Mesenchymal stem cell (in vitro differentiated cells and primary cell): ENCODE measurements around the gene FEZ2.
A peak's percentile ranks its signal among the peaks of the same experiment; 100 is the strongest.

Experiments
- DNase-seq: peaks from one replicate; pipeline ENCODE4 v3.0.0-alpha.2; 2013
- H2AFZ ChIP-seq: one replicate; pipeline ENCODE4 v1.6.1; 2013; ENCODE audit warnings: low read depth, mild to moderate bottlenecking, control low read depth, inconsistent platforms, low read length, moderate library complexity
- H2AK5ac ChIP-seq: 2 replicates; pipeline ENCODE4 v1.6.1; 2013; ENCODE audit warnings: low read length, moderate library complexity, mild to moderate bottlenecking, inconsistent platforms; ENCODE audit not compliant: severe bottlenecking
- H2BK120ac ChIP-seq: one replicate; pipeline ENCODE4 v1.6.1; 2013; ENCODE audit warnings: low read depth, mild to moderate bottlenecking, inconsistent platforms, low read length, moderate library complexity
- H2BK12ac ChIP-seq, 2 experiments: one replicate each; pipeline ENCODE4 v1.6.1; 2013; ENCODE audit warnings: inconsistent platforms in 2 of 2, low read length in 2 of 2, mild to moderate bottlenecking in 2 of 2, moderate library complexity in 2 of 2, control low read depth in 1 of 2
- H2BK15ac ChIP-seq: one replicate; pipeline ENCODE4 v1.6.1; 2013; ENCODE audit warnings: mild to moderate bottlenecking, low read depth, inconsistent platforms; ENCODE audit not compliant: poor library complexity, severe bottlenecking
- H2BK5ac ChIP-seq: 2 replicates; pipeline ENCODE4 v1.6.1; 2013; ENCODE audit warnings: low read depth, mild to moderate bottlenecking, low read length, control low read depth, inconsistent platforms; ENCODE audit not compliant: poor library complexity, severe bottlenecking
- H3K14ac ChIP-seq, 2 experiments: one replicate each; pipeline ENCODE4 v1.6.1; 2013; ENCODE audit warnings: inconsistent platforms in 2 of 2, low read length in 2 of 2, control low read depth in 1 of 2, mild to moderate bottlenecking in 1 of 2, moderate library complexity in 1 of 2
- H3K18ac ChIP-seq, 2 experiments: one replicate each; pipeline ENCODE4 v1.6.1; 2013; ENCODE audit warnings: inconsistent platforms in 2 of 2, low read length in 2 of 2, control low read depth in 1 of 2, low read depth in 1 of 2, mild to moderate bottlenecking in 1 of 2
- H3K23ac ChIP-seq, 2 experiments: one replicate each; pipeline ENCODE4 v1.6.1; 2013; ENCODE audit warnings: inconsistent platforms in 2 of 2, low read length in 2 of 2, mild to moderate bottlenecking in 2 of 2, moderate library complexity in 2 of 2, control low read depth in 1 of 2
- H3K27ac ChIP-seq: 2 replicates; pipeline ENCODE4 v1.5.1; 2013; ENCODE audit warnings: mild to moderate bottlenecking, moderate library complexity, low read length, control low read depth, inconsistent platforms; ENCODE audit not compliant: poor library complexity, severe bottlenecking
- H3K27me3 ChIP-seq, 2 experiments: 2 replicates each; pipeline versions ENCODE4 v1.6.1 to v1.7.0; 2013; ENCODE audit warnings: low read length in 2 of 2, mild to moderate bottlenecking in 2 of 2, moderate library complexity in 2 of 2, control low read depth in 1 of 2, inconsistent platforms in 1 of 2; ENCODE audit not compliant: control insufficient read depth in 1 of 2, insufficient read depth in 1 of 2
- H3K36me3 ChIP-seq, 2 experiments: 2 replicates each; pipeline versions ENCODE4 v1.6.1 to v1.7.0; 2013; ENCODE audit warnings: low read length in 2 of 2, control low read depth in 1 of 2, inconsistent platforms in 1 of 2, low read depth in 1 of 2, mild to moderate bottlenecking in 1 of 2; ENCODE audit not compliant: insufficient read depth in 2 of 2, control insufficient read depth in 1 of 2
- H3K4ac ChIP-seq, 2 experiments: one replicate each; pipeline ENCODE4 v1.6.1; 2013; ENCODE audit warnings: inconsistent platforms in 2 of 2, low read length in 2 of 2, mild to moderate bottlenecking in 2 of 2, moderate library complexity in 2 of 2, control low read depth in 1 of 2, low read depth in 1 of 2
- H3K4me1 ChIP-seq: 2 replicates; pipeline ENCODE4 v1.6.1; 2013; ENCODE audit warnings: low read depth, low read length, control low read depth; ENCODE audit not compliant: control insufficient read depth, insufficient read depth
- H3K4me2 ChIP-seq: 2 replicates; pipeline ENCODE4 v1.6.1; 2013; ENCODE audit warnings: low read length, mild to moderate bottlenecking, inconsistent platforms; ENCODE audit not compliant: poor library complexity, severe bottlenecking
- H3K4me3 ChIP-seq, 2 experiments: 2 replicates each; pipeline versions ENCODE4 v1.5.1 to v1.7.0; 2013; ENCODE audit warnings: low read length in 2 of 2, mild to moderate bottlenecking in 2 of 2, control low read depth in 1 of 2, low read depth in 1 of 2; ENCODE audit not compliant: insufficient read depth in 1 of 2
- H3K79me1 ChIP-seq: replicated peaks from 2 replicates; pipeline ENCODE4 v1.6.1; 2013; ENCODE audit warnings: mild to moderate bottlenecking, control low read depth, low read length, inconsistent platforms; ENCODE audit not compliant: poor library complexity, severe bottlenecking
- H3K9ac ChIP-seq: 2 replicates; pipeline ENCODE4 v1.7.0; 2013; ENCODE audit warnings: mild to moderate bottlenecking, low read length, moderate library complexity
- H3K9me3 ChIP-seq: 2 replicates; pipeline ENCODE4 v1.7.0; 2013; ENCODE audit warnings: mild to moderate bottlenecking, low read length; ENCODE audit not compliant: control insufficient read depth
- H4K8ac ChIP-seq: one replicate; pipeline ENCODE4 v1.6.1; 2013; ENCODE audit warnings: inconsistent platforms, mild to moderate bottlenecking, low read length, moderate library complexity
- H4K91ac ChIP-seq: one replicate; pipeline ENCODE4 v1.6.1; 2013; ENCODE audit warnings: mild to moderate bottlenecking, low read length, inconsistent platforms
- WGBS: methylation state at CpG from one replicate; pipeline ENCODE4 v1.1.7; 2013; ENCODE audit warnings: mixed read lengths; 5-methylcytosine and 5-hydroxymethylcytosine counted together

FEZ2 gene

GRCh38 chr2:36568516-36569246 is 29.3 kb downstream of the FEZ2 start:
- H2BK120ac ChIP-seq: no peak overlapping the region
- peak overlapping the region; percentile 9 for H3K27ac ChIP-seq

GRCh38 chr2:36567711-36568408 is 30.1 kb downstream of the FEZ2 start:
- Histone ChIP-seq H3K36me3 (peaks cover 9 to 32% of the 10 kb centered on the region in 2 experiments), H3K4me2 (no peak overlapping the region), H4K8ac (no peak overlapping the region), H3K27ac (no peak overlapping the region), H3K4me3 (no peak overlapping the region), H2BK15ac (no peak overlapping the region), H3K4ac (no peak overlapping the region), H2BK5ac (no peak overlapping the region), H3K9me3 (no peaks in the 10 kb centered on the region), H3K9ac (no peak overlapping the region), H3K27me3 (no peaks in the 10 kb centered on the region), H3K4me1 (peaks cover 3% of the 10 kb centered on the region), H2BK12ac (no peak overlapping the region), H4K91ac (no peak overlapping the region), H3K14ac (no peak overlapping the region), H3K23ac (no peak overlapping the region), H3K18ac (no peak overlapping the region), H2AFZ (no peak overlapping the region), H2BK120ac (no peak overlapping the region), H3K79me1 (peaks cover 30% of the 10 kb centered on the region), H2AK5ac (no peak overlapping the region)
- WGBS: 92% methylated on average over 1 of the region's 6 CpGs
- DNase-seq: no peak

More at GRCh38 chr2:36568516-36569246, 29.3 kb downstream of the FEZ2 start:
- H3K36me3 ChIP-seq: peaks cover 9 to 40% of the 10 kb centered on the region in 2 experiments
- H3K4me2 ChIP-seq: peak overlapping the region; percentile 21
- H3K9ac ChIP-seq: peak overlapping the region; percentile 68
- H3K9me3 ChIP-seq: no peaks in the 10 kb centered on the region
- no peak overlapping the region for H3K14ac ChIP-seq
- H2AFZ ChIP-seq: no peak overlapping the region
- no peak overlapping the region for H2AK5ac ChIP-seq
- no peak overlapping the region for H2BK5ac ChIP-seq
- H3K4me3 ChIP-seq: no peak overlapping the region
- 14% methylated on average over 5 of the region's 6 CpGs for WGBS
- H3K4ac ChIP-seq: no peak overlapping the region
- DNase-seq: peak; percentile 54
- H4K91ac ChIP-seq: no peak overlapping the region
- H2BK15ac ChIP-seq: no peak overlapping the region
- H3K23ac ChIP-seq: no peak overlapping the region
- no peak overlapping the region for H2BK12ac ChIP-seq
- H4K8ac ChIP-seq: no peak overlapping the region
- H3K18ac ChIP-seq: no peak overlapping the region
- H3K4me1 ChIP-seq: no peaks in the 10 kb centered on the region
- peaks cover 32% of the 10 kb centered on the region for H3K79me1 ChIP-seq
- H3K27me3 ChIP-seq: no peaks in the 10 kb centered on the region

GRCh38 chr2:36566887-36567286 is 31.1 kb downstream of the FEZ2 start:
- no peak overlapping the region for H3K18ac ChIP-seq
- H2AK5ac ChIP-seq: no peak overlapping the region
- H3K4me1 ChIP-seq: peaks cover 3% of the 10 kb centered on the region
- H2BK15ac ChIP-seq: no peak overlapping the region
- no peak overlapping the region for H3K9ac ChIP-seq
- H3K79me1 ChIP-seq: peaks cover 28% of the 10 kb centered on the region
- no peak overlapping the region for H2BK5ac ChIP-seq
- no peak overlapping the region for H3K4me2 ChIP-seq
- H2AFZ ChIP-seq: no peak overlapping the region
- no peak overlapping the region for H3K4me3 ChIP-seq
- no peaks in the 10 kb centered on the region for H3K27me3 ChIP-seq
- no peak for DNase-seq
- no peak overlapping the region for H4K91ac ChIP-seq
- H2BK12ac ChIP-seq: no peak overlapping the region
- H3K4ac ChIP-seq: peak overlapping the region in 1 of 2 experiments; percentile 51
- H3K27ac ChIP-seq: no peak overlapping the region
- 98% methylated on average over 4 of the region's 4 CpGs for WGBS
- H3K14ac ChIP-seq: no peak overlapping the region
- H3K9me3 ChIP-seq: no peaks in the 10 kb centered on the region
- no peak overlapping the region for H4K8ac ChIP-seq
- H2BK120ac ChIP-seq: no peak overlapping the region
- peak overlapping the region in 1 of 2 experiments; percentile 72 for H3K23ac ChIP-seq
- peaks cover 9 to 26% of the 10 kb centered on the region in 2 experiments for H3K36me3 ChIP-seq

GRCh38 chr2:36565712-36566111 is 32.3 kb downstream of the FEZ2 start:
- Histone ChIP-seq H3K4ac (no peak overlapping the region), H2BK12ac (no peak overlapping the region), H2AK5ac (no peak overlapping the region), H4K91ac (no peak overlapping the region), H3K18ac (peak overlapping the region in 1 of 2 experiments; percentile 34), H3K9me3 (no peaks in the 10 kb centered on the region), H3K23ac (no peak overlapping the region), H3K4me3 (no peak overlapping the region), H3K27ac (no peak overlapping the region), H3K36me3 (peaks cover 6 to 19% of the 10 kb centered on the region in 2 experiments), H2AFZ (no peak overlapping the region), H3K14ac (no peak overlapping the region), H3K4me2 (no peak overlapping the region), H3K27me3 (no peaks in the 10 kb centered on the region), H2BK5ac (no peak overlapping the region), H3K79me1 (peaks cover 25% of the 10 kb centered on the region), H2BK15ac (no peak overlapping the region), H2BK120ac (no peak overlapping the region), H3K4me1 (peaks cover 5% of the 10 kb centered on the region), H4K8ac (no peak overlapping the region), H3K9ac (no peak overlapping the region)
- WGBS: 95% methylated on average over 4 of the region's 4 CpGs
- DNase-seq: no peak
